Neural cell (in vitro differentiated cells): ENCODE data around the gene HLA-DQA1. TPM values are rescaled to one million over a fixed set of nuclear protein-coding genes. Genes with fewer than 3 reads are reported as not detected.

Source experiments
- H2AFZ ChIP-seq: fragments of 200-600, 300-800 bp; sonication (generic), shearing (Covaris generic); 2 replicates; pipeline ENCODE4 v1.6.0; 2014; ENCODE audit warnings: low read depth, mild to moderate bottlenecking, antibody characterized with exemption, low read length, moderate library complexity
- H3F3A ChIP-seq: fragments of 200-600 bp; shearing (Covaris generic); 2 replicates; pipeline ENCODE4 v1.6.1; 2016; ENCODE audit warnings: mild to moderate bottlenecking, moderate library complexity, mixed read lengths, antibody characterized with exemption, low read length; ENCODE audit not compliant: insufficient read depth, poor library complexity, severe bottlenecking
- H3K27ac ChIP-seq: fragments of 200-600, 300-800 bp; sonication (generic), shearing (Covaris generic); 2 replicates; pipeline ENCODE4 v1.5.1; 2014; ENCODE audit warnings: mild to moderate bottlenecking, low read length, moderate library complexity
- H3K27me3 ChIP-seq: fragments of 300-800, 200-600 bp; sonication (generic), shearing (Covaris generic); 2 replicates; pipeline ENCODE4 v1.6.0; 2014; ENCODE audit warnings: mild to moderate bottlenecking, low read depth, low read length, moderate library complexity; ENCODE audit not compliant: insufficient read depth
- H3K36me3 ChIP-seq: fragments of 300-800, 200-600 bp; sonication (generic), shearing (Covaris generic); 2 replicates; pipeline ENCODE4 v1.5.1; 2014; ENCODE audit warnings: mild to moderate bottlenecking, antibody characterized with exemption, low read length, moderate library complexity; ENCODE audit not compliant: insufficient read depth
- H3K4me2 ChIP-seq: fragments of 300-800, 200-600 bp; sonication (generic), shearing (Covaris generic); 2 replicates; pipeline ENCODE4 v1.6.0; 2014; ENCODE audit warnings: mild to moderate bottlenecking, low read length
- H3K4me3 ChIP-seq: fragments of 300-800, 200-600 bp; sonication (generic), shearing (Covaris generic); 2 replicates; pipeline ENCODE4 v1.5.1; 2014; ENCODE audit warnings: mild to moderate bottlenecking, low read length, moderate library complexity
- H3K79me2 ChIP-seq: fragments of 200-600 bp; shearing (Covaris generic); replicated peaks from 2 replicates; pipeline ENCODE4 v1.6.0; 2014; ENCODE audit warnings: mild to moderate bottlenecking, low read length, moderate library complexity; ENCODE audit not compliant: insufficient read depth
- H3K9ac ChIP-seq: fragments of 300-800, 200-600 bp; sonication (generic), shearing (Covaris generic); 2 replicates; pipeline ENCODE4 v1.6.1; 2016; ENCODE audit warnings: mild to moderate bottlenecking, low read length, mixed read lengths
- H3K9me2 ChIP-seq: fragments of 200-600 bp; shearing (Covaris generic); 2 replicates; pipeline ENCODE4 v1.6.1; 2016; ENCODE audit warnings: mild to moderate bottlenecking, low read length, mixed read lengths; ENCODE audit not compliant: insufficient read depth
- H3K9me3 ChIP-seq: fragments of 200-600, 300-800 bp; sonication (generic), shearing (Covaris generic); 2 replicates; pipeline ENCODE4 v1.6.1; 2016; ENCODE audit warnings: mild to moderate bottlenecking, mixed run types, low read length, moderate library complexity, mixed read lengths
- H4K20me1 ChIP-seq: fragments of 200-600 bp; shearing (Covaris generic); 2 replicates; pipeline ENCODE4 v1.6.1; 2016; ENCODE audit warnings: mild to moderate bottlenecking, mixed run types; ENCODE audit not compliant: insufficient read depth
- EP300 ChIP-seq: fragments of 450-650 bp; conservative IDR thresholded peaks from 2 replicates; pipeline ENCODE4 v1.6.1; 2014; ENCODE audit warnings: antibody characterized with exemption, mild to moderate bottlenecking, moderate library complexity; ENCODE audit not compliant: poor library complexity, severe bottlenecking
- EZH2 ChIP-seq: fragments of 200-600, 300-800 bp; shearing (Covaris generic), sonication (generic); IDR thresholded peaks from 2 replicates; pipeline ENCODE4 v1.6.1; 2014; ENCODE audit warnings: antibody characterized with exemption, low read length, borderline replicate concordance, mild to moderate bottlenecking; ENCODE audit not compliant: insufficient read depth, poor library complexity, severe bottlenecking
- MXI1 ChIP-seq: fragments of 450-650 bp; conservative IDR thresholded peaks from 2 replicates; pipeline ENCODE4 v1.6.1; 2014; ENCODE audit warnings: antibody characterized with exemption, mild to moderate bottlenecking; ENCODE audit not compliant: poor library complexity, severe bottlenecking
- POLR2AphosphoS5 ChIP-seq: IDR thresholded peaks from 2 replicates; pipeline ENCODE4 v1.6.1; 2012
- RAD21 ChIP-seq: fragments of 450-650 bp; conservative IDR thresholded peaks from 2 replicates; pipeline ENCODE4 v1.6.1; 2014; ENCODE audit warnings: antibody characterized with exemption, mild to moderate bottlenecking, moderate library complexity
- REST ChIP-seq: IDR thresholded peaks from 2 replicates; pipeline ENCODE4 v1.6.1; 2012; ENCODE audit warnings: borderline replicate concordance
- SMC3 ChIP-seq: fragments of 450-650 bp; conservative IDR thresholded peaks from 2 replicates; pipeline ENCODE4 v1.6.1; 2014; ENCODE audit warnings: antibody characterized with exemption, mild to moderate bottlenecking, moderate library complexity; ENCODE audit not compliant: poor library complexity
- TAF1 ChIP-seq: IDR thresholded peaks from 2 replicates; pipeline ENCODE4 v1.6.1; 2012; ENCODE audit warnings: low read depth
- polyA plus RNA-seq: library from polyadenylated mRNA; depleted of rRNA; stranded (reverse); fragments of >200 nt; gene quantifications from 2 replicates; pipeline ENCODE4 v1.2.3, GENCODE V29; 2014
- TF ChIP-seq, protein P1 (sequence below): fragments of 450-650 bp; IDR thresholded peaks from 2 replicates; pipeline ENCODE4 v1.5.1; 2014; ENCODE audit warnings: antibody characterized with exemption, mild to moderate bottlenecking, moderate library complexity; ENCODE audit not compliant: poor library complexity, severe bottlenecking

Gene HLA-DQA1
- polyA plus RNA-seq, 1 donor from 2014 or later: not detected

DNA sequence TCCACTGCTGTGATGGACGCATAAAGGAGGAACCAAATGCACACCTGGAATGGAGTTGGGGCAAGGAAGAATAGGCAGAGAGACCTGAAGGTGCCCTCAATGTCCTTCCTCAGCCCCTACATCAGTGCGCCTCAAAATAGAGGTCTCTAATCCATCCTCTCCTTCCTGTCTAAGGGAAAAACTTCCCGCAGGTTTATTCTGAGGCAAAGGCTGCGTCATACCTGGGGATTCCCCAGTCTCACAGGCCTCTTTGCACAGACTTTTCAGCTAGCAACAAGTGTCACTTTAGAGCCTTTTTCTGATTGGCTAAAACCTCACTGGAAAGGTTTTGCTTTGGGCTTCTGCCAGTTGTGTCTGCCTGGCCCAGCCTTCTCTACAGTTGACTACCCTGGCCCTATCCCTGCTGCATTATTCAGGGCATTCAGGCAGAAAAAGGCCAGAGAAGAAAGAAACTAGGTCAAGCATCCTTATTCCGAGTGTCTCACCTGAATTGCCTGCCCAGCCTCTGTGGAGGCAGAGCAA lies 31.1 kb downstream of the HLA-DQA1 start:
- H3K4me2 ChIP-seq: no peak overlapping the region
- no peak overlapping the region for H2AFZ ChIP-seq
- H4K20me1 ChIP-seq: no peaks in the 10 kb centered on the region
- H3K36me3 ChIP-seq: no peaks in the 10 kb centered on the region
- no peaks in the 10 kb centered on the region for H3K27me3 ChIP-seq
- no peaks in the 10 kb centered on the region for H3F3A ChIP-seq
- H3K9ac ChIP-seq: no peak overlapping the region
- H3K9me2 ChIP-seq: no peaks in the 10 kb centered on the region
- H3K27ac ChIP-seq: no peak overlapping the region
- H3K9me3 ChIP-seq: no peaks in the 10 kb centered on the region
- H3K4me3 ChIP-seq: no peak overlapping the region
- H3K79me2 ChIP-seq: no peaks in the 10 kb centered on the region
- TF ChIP-seq SMC3 (no peak), EZH2 (no peak), EP300 (no peak), MXI1 (no peak), RAD21 (no peak), TAF1 (no peak), POLR2AphosphoS5 (no peak), REST (no peak)
- TF ChIP-seq, protein P1, sequence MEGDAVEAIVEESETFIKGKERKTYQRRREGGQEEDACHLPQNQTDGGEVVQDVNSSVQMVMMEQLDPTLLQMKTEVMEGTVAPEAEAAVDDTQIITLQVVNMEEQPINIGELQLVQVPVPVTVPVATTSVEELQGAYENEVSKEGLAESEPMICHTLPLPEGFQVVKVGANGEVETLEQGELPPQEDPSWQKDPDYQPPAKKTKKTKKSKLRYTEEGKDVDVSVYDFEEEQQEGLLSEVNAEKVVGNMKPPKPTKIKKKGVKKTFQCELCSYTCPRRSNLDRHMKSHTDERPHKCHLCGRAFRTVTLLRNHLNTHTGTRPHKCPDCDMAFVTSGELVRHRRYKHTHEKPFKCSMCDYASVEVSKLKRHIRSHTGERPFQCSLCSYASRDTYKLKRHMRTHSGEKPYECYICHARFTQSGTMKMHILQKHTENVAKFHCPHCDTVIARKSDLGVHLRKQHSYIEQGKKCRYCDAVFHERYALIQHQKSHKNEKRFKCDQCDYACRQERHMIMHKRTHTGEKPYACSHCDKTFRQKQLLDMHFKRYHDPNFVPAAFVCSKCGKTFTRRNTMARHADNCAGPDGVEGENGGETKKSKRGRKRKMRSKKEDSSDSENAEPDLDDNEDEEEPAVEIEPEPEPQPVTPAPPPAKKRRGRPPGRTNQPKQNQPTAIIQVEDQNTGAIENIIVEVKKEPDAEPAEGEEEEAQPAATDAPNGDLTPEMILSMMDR: no peak

- Histone ChIP-seq H3K27me3 (no peaks in the 10 kb centered on the region), H3K9me3 (no peaks in the 10 kb centered on the region), H3K9me2 (no peaks in the 10 kb centered on the region), H4K20me1 (no peaks in the 10 kb centered on the region), H3K4me3 (no peak overlapping the region), H3K27ac (no peak overlapping the region), H3F3A (no peaks in the 10 kb centered on the region), H3K36me3 (no peaks in the 10 kb centered on the region), H3K9ac (no peak overlapping the region), H3K79me2 (no peaks in the 10 kb centered on the region), H2AFZ (no peak overlapping the region), H3K4me2 (no peak overlapping the region)
- TF ChIP-seq MXI1 (no peak), REST (no peak), POLR2AphosphoS5 (no peak)
- TF ChIP-seq, protein P1: no peak
These were observed 32.0 kb downstream of the HLA-DQA1 start for GRCh38 chr6:32669240-32669639.
